K562 (cell line): ENCODE data around the gene ZC3H6. TPM values are rescaled to one million over a fixed set of nuclear protein-coding genes. Genes with fewer than 3 reads are reported as not detected.

ENCODE experiments used
- ASH1L ChIP-seq: fragments of 450-650 bp; IDR thresholded peaks from 2 replicates; pipeline ENCODE4 v1.6.1; 2018; ENCODE audit warnings: borderline replicate concordance, mild to moderate bottlenecking, low read depth; ENCODE audit not compliant: partially characterized antibody
- CBFA2T3 ChIP-seq: fragments of 450-650 bp; IDR thresholded peaks from 2 replicates; pipeline ENCODE4 v1.6.1; 2017
- MAZ ChIP-seq, 2 experiments: fragments of 450-650 bp in 1 of 2; sonication (generic) in 1 of 2; formaldehyde crosslinking; IDR thresholded peaks in 1 of 2; conservative IDR thresholded peaks in 1 of 2; 2 replicates each; pipeline versions ENCODE4 v1.4.0 to v1.5.0; 2020; ENCODE audit warnings: mild to moderate bottlenecking in 1 of 2, missing genetic modification reagents in 1 of 2
- NRF1 ChIP-seq, 2 experiments: fragments of 450-650 bp; IDR thresholded peaks in 1 of 2; conservative IDR thresholded peaks in 1 of 2; 2 replicates each; pipeline ENCODE4 v1.6.1; 2014; ENCODE audit warnings: mild to moderate bottlenecking in 2 of 2
- PATZ1 ChIP-seq: fragments of 250-450 bp; sonication (Bioruptor Pico); IDR thresholded peaks from 2 replicates; pipeline ENCODE4 v1.5.0; 2020; ENCODE audit warnings: mild to moderate bottlenecking, borderline replicate concordance
- PHB2 ChIP-seq: fragments of 450-650 bp; IDR thresholded peaks from 2 replicates; pipeline ENCODE4 v1.6.1; 2017; ENCODE audit warnings: low read depth
- POLR2G ChIP-seq: fragments of 200-400 bp; formaldehyde crosslinking; IDR thresholded peaks from 2 replicates; pipeline ENCODE4 v1.6.1; 2017; ENCODE audit warnings: low read depth, mild to moderate bottlenecking, antibody characterized with exemption, low read length, moderate library complexity
- RAD51 ChIP-seq: fragments of 450-650 bp; IDR thresholded peaks from 2 replicates; pipeline ENCODE4 v1.7.1; 2016; ENCODE audit warnings: low read depth, mild to moderate bottlenecking, borderline replicate concordance
- RBM22 ChIP-seq: fragments of 200-400 bp; formaldehyde crosslinking; IDR thresholded peaks from 2 replicates; pipeline ENCODE4 v1.6.1; 2018; ENCODE audit warnings: low read length, low read depth; ENCODE audit not compliant: poor library complexity, severe bottlenecking
- SIN3A ChIP-seq, 2 experiments: fragments of 150-350 bp in 1 of 2; IDR thresholded peaks; 2 replicates each; pipeline ENCODE4 v1.6.1; 2011 to 2016; ENCODE audit warnings: borderline replicate concordance in 2 of 2, low read depth in 2 of 2, low read length in 2 of 2, mild to moderate bottlenecking in 2 of 2, moderate library complexity in 2 of 2; ENCODE audit not compliant: control insufficient read depth in 1 of 2
- SOX6 ChIP-seq: fragments of 450-650 bp; IDR thresholded peaks from 2 replicates; pipeline ENCODE4 v1.6.1; 2014; ENCODE audit warnings: mild to moderate bottlenecking
- SP1 ChIP-seq: sonication (generic); formaldehyde crosslinking; IDR thresholded peaks from 2 replicates; pipeline ENCODE4 v1.8.1; 2022; ENCODE audit warnings: mild to moderate bottlenecking, missing genetic modification reagents
- TAF1 ChIP-seq: IDR thresholded peaks from 2 replicates; pipeline ENCODE4 v1.6.1; 2011; ENCODE audit warnings: mild to moderate bottlenecking, low read length, moderate library complexity; ENCODE audit not compliant: insufficient read depth, control insufficient read depth, severe bottlenecking; ENCODE audit errors: extremely low read depth
- YY1 ChIP-seq, 3 experiments: IDR thresholded peaks; 2 replicates each; pipeline ENCODE4 v1.6.1; 2011; ENCODE audit warnings: low read length in 2 of 3, mild to moderate bottlenecking in 2 of 3, moderate library complexity in 2 of 3, borderline replicate concordance in 1 of 3, control low read depth in 1 of 3, low read depth in 1 of 3; ENCODE audit not compliant: insufficient read depth in 3 of 3, insufficient replicate concordance in 2 of 3, control insufficient read depth in 1 of 3, insufficient read length in 1 of 3; ENCODE audit errors: extremely low read depth in 1 of 3
- ZBTB1 ChIP-seq: sonication (generic); formaldehyde crosslinking; IDR thresholded peaks from 2 replicates; pipeline ENCODE4 v1.8.1; 2023; ENCODE audit warnings: missing genetic modification reagents, low read depth, mild to moderate bottlenecking, borderline replicate concordance
- ZBTB9 ChIP-seq: fragments of 450-650 bp; formaldehyde crosslinking; IDR thresholded peaks from 2 replicates; pipeline ENCODE4 v1.4.0; 2020; ENCODE audit warnings: mild to moderate bottlenecking, moderate library complexity
- ZC3H4 ChIP-seq: sonication (generic); formaldehyde crosslinking; IDR thresholded peaks from 2 replicates; pipeline ENCODE4 v1.9.0; 2021; ENCODE audit warnings: missing genetic modification reagents, borderline replicate concordance
- ZNF277 ChIP-seq: fragments of 250-450 bp; sonication (Bioruptor Pico); IDR thresholded peaks from 2 replicates; pipeline ENCODE4 v1.8.0; 2022; ENCODE audit warnings: inconsistent platforms, mild to moderate bottlenecking, moderate library complexity, borderline replicate concordance
- polyA plus RNA-seq, 8 experiments: library from polyadenylated mRNA; depleted of rRNA in 4 of 8; stranded (reverse) in 5 of 8; unstranded in 3 of 8; fragments of >200 nt; fragmentation: Nextera tagmentation in 2 of 8; fragmentation: Illumina TruSeq in 1 of 8; extraction: Ambion mirVana in 2 of 8; extraction: Trizol in 1 of 8; gene quantifications; 2 replicates each; pipeline versions ENCODE4 v1.2.1 to v1.2.3, GENCODE V29; 2011 to 2014; ENCODE audit warnings: inconsistent platforms in 1 of 8, missing spikeins in 1 of 8
- total RNA-seq, 7 experiments: library from RNA; depleted of rRNA in 6 of 7; stranded (reverse); fragments of >200 nt in 6 of 7; fragmentation: Illumina TruSeq in 2 of 7; extraction: Trizol in 2 of 7; gene quantifications; 2 replicates each; pipeline versions ENCODE4 v1.2.1 to v1.2.3, GENCODE V29; 2011 to 2021; ENCODE audit warnings: low replicate concordance in 1 of 7
- TF ChIP-seq, protein P1 (sequence below): fragments of 200-800 bp; sonication (Bioruptor generic); IDR thresholded peaks from 2 replicates; pipeline ENCODE4 v1.6.1; 2017; ENCODE audit warnings: missing genetic modification characterization, missing compliant biosample characterization

ZC3H6 gene
- total and polyA plus RNA-seq, 9 of the 15 experiments (the other 6 are each of a cell fraction or from before 2014, with no cell fraction given): 0.45 to 1.9 (median 1.5) TPM

- TF ChIP-seq ZNF277 (CRISPR knock-in tag) (no peak), POLR2G (peak; percentile 94), MAZ (CRISPR knock-in tag; conservative IDR thresholded peaks at IDR 0.05 in 1 of 2, IDR thresholded peaks at IDR 0.05 in 1 of 2) (peak; percentile 93 to 94), PHB2 (no peak), NRF1 (conservative IDR thresholded peaks at IDR 0.05 in 1 of 2, IDR thresholded peaks at IDR 0.05 in 1 of 2) (peak; percentile 59 to 69), TAF1 (peak; percentile 100), ZC3H4 (CRISPR knock-in tag) (peak; percentile 93; the same call in 1 of the 2 replicates), ASH1L (peak; percentile 55), SIN3A (IDR thresholded peaks at IDR 0.05; ENCODE audit: borderline replicate concordance in 2 of 2, control insufficient read depth in 1 of 2, low read depth in 2 of 2, low read length in 2 of 2) (0 out of 4 replicates have a peak, but pooled peaks of 1 of the 2 experiments have one; percentile 41), YY1 (IDR thresholded peaks at IDR 0.05; ENCODE audit: borderline replicate concordance in 1 of 3, control insufficient read depth in 1 of 3, extremely low read depth in 1 of 3, insufficient read depth in 3 of 3, insufficient read length in 1 of 3, insufficient replicate concordance in 2 of 3, low read depth in 1 of 3, low read length in 2 of 3) (peak; percentile 96 to 98 (median 97)), RBM22 (peak; percentile 96), CBFA2T3 (peak; percentile 28; the same call in 1 of the 2 replicates), PATZ1 (CRISPR knock-in tag) (0 out of 2 replicates have a peak, but pooled peaks have one; percentile 19), ZBTB9 (0 out of 2 replicates have a peak, but pooled peaks have one; percentile 56), SOX6 (peak; percentile 58; the same call in 1 of the 2 replicates), ZBTB1 (CRISPR knock-in tag) (peak; percentile 53; the same call in 1 of the 2 replicates), RAD51 (peak; percentile 51; the same call in 1 of the 2 replicates), SP1 (peak; percentile 99)
- TF ChIP-seq, protein P1, sequence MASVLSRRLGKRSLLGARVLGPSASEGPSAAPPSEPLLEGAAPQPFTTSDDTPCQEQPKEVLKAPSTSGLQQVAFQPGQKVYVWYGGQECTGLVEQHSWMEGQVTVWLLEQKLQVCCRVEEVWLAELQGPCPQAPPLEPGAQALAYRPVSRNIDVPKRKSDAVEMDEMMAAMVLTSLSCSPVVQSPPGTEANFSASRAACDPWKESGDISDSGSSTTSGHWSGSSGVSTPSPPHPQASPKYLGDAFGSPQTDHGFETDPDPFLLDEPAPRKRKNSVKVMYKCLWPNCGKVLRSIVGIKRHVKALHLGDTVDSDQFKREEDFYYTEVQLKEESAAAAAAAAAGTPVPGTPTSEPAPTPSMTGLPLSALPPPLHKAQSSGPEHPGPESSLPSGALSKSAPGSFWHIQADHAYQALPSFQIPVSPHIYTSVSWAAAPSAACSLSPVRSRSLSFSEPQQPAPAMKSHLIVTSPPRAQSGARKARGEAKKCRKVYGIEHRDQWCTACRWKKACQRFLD (CRISPR knock-in tag): peak; percentile 88
These were observed at the start of gene ZC3H6 (continued) for GRCh38 chr2:112275311-112275886.
